Gastrocnemius medialis (tissue), 4 donors: ENCODE measurements around the gene ARHGEF7.

Experiments used
- POLR2A ChIP-seq, 2 donors: fragments of 450-650 bp; IDR thresholded peaks; one replicate each; pipeline ENCODE4 v1.6.1; 2017; ENCODE audit warnings: antibody characterized with exemption in 2 of 2, mild to moderate bottlenecking in 2 of 2, moderate library complexity in 2 of 2
- TF ChIP-seq, protein P1 (sequence below), 5 experiments: fragments of 450-650 bp in 3 of 5; fragments of 200-600 bp in 2 of 5; sonication (generic) in 2 of 5; IDR thresholded peaks in 4 of 5; conservative IDR thresholded peaks in 1 of 5; 1 replicate in 4 of 5; 2 replicates in 1 of 5; pipeline ENCODE4 v1.5.1; 2016 to 2019; ENCODE audit warnings: antibody characterized with exemption in 5 of 5, mild to moderate bottlenecking in 3 of 5, moderate library complexity in 3 of 5

GRCh38 chr13:111206148-111206547, 91.0 kb downstream of the ARHGEF7 start:
- TF ChIP-seq, protein P1, sequence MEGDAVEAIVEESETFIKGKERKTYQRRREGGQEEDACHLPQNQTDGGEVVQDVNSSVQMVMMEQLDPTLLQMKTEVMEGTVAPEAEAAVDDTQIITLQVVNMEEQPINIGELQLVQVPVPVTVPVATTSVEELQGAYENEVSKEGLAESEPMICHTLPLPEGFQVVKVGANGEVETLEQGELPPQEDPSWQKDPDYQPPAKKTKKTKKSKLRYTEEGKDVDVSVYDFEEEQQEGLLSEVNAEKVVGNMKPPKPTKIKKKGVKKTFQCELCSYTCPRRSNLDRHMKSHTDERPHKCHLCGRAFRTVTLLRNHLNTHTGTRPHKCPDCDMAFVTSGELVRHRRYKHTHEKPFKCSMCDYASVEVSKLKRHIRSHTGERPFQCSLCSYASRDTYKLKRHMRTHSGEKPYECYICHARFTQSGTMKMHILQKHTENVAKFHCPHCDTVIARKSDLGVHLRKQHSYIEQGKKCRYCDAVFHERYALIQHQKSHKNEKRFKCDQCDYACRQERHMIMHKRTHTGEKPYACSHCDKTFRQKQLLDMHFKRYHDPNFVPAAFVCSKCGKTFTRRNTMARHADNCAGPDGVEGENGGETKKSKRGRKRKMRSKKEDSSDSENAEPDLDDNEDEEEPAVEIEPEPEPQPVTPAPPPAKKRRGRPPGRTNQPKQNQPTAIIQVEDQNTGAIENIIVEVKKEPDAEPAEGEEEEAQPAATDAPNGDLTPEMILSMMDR (IDR thresholded peaks at IDR 0.05 in 4 of 5, conservative IDR thresholded peaks at IDR 0.05 in 1 of 5): no peak
- no peak for TF ChIP-seq POLR2A (IDR thresholded peaks at IDR 0.05)
